Activated gamma-delta T cell treated with Interleukin-2 at 50 U/mL for 16 hours (primary cell): Measurements from ENCODE around the gene UBTF.

Experiments used
- DNase-seq: peaks from one replicate; pipeline ENCODE4 v3.0.0-alpha.2; 2020

Gene UBTF

GRCh38 chr17:44167181-44167861 is 52.2 kb downstream of the UBTF start:
- DNase-seq = no peak

DNA sequence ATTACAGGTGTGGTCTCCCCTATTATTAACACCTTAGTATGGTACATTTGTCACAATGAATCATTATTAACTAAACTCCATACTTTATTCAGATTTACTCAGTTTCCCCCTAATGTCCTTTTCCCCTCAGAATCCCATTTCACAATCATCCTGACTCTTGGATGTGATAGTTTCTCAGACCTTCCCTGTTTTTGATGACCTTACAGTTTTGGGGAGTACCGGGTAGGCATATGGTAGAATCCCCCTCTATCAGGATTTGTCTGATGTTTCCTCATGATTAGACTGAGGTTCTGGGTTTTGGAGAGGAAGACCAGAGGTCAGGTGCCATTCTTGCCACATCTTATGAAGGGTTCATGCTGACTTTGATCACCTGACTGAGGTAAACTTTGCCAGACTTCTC is 55.0 kb downstream of the UBTF start:
- no peak for DNase-seq

DNA sequence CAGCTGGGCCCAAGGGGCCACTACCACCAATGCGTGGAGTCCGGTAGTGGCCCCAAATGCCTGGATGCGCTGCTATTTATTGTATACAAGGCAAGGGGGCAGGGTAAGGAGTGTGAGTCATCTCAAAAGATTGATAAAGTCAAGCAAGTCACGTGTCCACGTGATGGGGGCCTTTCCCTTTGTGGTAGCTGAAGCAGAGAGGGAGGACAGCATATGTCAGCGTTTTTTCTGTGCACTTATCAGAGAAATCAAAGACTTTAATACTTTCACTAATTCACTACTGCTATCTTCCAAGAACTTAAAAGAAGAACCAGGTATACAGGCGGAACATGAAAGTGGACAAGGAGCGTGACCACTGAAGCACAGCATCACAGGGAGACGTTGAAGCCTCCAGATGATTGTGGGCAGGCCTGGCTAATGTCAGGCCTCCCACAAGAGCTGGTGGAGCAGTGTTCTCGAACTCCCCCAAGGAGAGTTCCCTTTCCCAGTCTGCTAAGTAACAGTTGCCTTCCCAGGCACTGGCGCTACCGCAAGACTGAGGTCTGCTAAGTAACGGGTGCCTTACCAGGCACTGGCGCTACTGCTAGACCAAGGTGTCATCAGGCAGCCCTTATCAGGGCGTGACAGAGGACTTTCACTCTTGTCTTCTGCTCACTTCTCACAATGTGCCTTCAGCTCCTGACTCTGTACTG is 59.8 kb downstream of the UBTF start:
- DNase-seq = no peak

DNA sequence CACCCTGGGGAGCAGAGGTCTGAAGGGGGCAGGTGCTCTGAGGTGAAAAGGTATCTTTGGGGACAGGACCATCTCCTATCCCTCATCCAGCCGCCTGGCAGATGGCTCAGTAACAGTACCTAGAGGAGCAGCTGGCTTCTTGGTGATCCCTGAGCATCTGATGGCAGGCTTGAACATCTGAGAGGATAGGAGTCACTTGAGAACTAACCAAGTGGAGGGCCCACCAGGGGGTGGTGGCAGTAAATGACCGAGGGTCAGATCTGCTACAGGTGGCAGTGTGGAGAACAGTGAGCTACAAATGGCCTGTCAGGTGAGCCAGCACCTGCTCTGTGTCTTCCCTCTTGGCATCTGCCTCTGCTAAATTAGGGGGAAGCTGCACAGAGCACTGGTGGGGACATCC is 64.0 kb downstream of the UBTF start:
- no peak for DNase-seq
